Peyer's patch (tissue), 4 donors: ENCODE results near the gene GFOD1.

Experiments used
- POLR2A ChIP-seq, 2 donors: fragments of 450-650 bp; IDR thresholded peaks; one replicate each; pipeline ENCODE4 v1.5.1; 2017; ENCODE audit warnings: antibody characterized with exemption in 2 of 2, mild to moderate bottlenecking in 2 of 2, moderate library complexity in 2 of 2
- TF ChIP-seq, protein P1 (sequence below), 6 experiments: fragments of 450-650 bp in 4 of 6; fragments of 200-600 bp in 2 of 6; sonication (generic) in 1 of 6; IDR thresholded peaks; one replicate each; pipeline ENCODE4 v1.5.1; 2017 to 2019; ENCODE audit warnings: antibody characterized with exemption in 6 of 6, mild to moderate bottlenecking in 3 of 6, moderate library complexity in 1 of 6

DNA sequence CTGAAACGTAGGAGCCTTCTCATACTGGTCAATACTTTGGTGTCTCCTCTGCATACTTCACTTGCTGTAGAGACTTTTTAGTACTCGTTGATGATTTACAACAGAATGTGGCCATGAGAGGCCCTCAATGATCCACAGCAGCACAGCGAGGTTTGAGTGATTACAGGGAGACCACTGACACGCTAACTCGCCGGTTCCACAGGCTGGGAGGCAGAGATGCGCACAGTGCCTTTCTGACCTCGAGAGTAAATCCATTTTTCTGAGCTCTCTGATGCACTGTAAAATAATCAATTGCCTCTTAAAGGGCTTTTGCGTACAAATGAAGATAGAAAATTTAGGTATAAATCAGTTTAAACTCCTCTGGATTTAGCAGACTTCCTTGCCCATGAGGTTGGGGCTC is 102.9 kb downstream of the GFOD1 start:
- TF ChIP-seq, protein P1, sequence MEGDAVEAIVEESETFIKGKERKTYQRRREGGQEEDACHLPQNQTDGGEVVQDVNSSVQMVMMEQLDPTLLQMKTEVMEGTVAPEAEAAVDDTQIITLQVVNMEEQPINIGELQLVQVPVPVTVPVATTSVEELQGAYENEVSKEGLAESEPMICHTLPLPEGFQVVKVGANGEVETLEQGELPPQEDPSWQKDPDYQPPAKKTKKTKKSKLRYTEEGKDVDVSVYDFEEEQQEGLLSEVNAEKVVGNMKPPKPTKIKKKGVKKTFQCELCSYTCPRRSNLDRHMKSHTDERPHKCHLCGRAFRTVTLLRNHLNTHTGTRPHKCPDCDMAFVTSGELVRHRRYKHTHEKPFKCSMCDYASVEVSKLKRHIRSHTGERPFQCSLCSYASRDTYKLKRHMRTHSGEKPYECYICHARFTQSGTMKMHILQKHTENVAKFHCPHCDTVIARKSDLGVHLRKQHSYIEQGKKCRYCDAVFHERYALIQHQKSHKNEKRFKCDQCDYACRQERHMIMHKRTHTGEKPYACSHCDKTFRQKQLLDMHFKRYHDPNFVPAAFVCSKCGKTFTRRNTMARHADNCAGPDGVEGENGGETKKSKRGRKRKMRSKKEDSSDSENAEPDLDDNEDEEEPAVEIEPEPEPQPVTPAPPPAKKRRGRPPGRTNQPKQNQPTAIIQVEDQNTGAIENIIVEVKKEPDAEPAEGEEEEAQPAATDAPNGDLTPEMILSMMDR (IDR thresholded peaks at IDR 0.05) = no peak
- no peak for TF ChIP-seq POLR2A (IDR thresholded peaks at IDR 0.05)
